HTR-8/SVneo (cell line): ENCODE results near the gene NRIP1.
"Not testable (repeated sequence)": the region's sequence is repeated elsewhere in the genome, so short reads cannot be mapped to it uniquely, and the experiment has no call there.

Experiments
- DNase-seq: peaks from one replicate; pipeline ENCODE4 v3.0.0; 2011; ENCODE audit warnings: low spot score, mixed read lengths; ENCODE audit not compliant: insufficient read length
- FAIRE-seq: peaks from 2 replicates; lab custom pipeline; 2011; peaks lifted over from hg19 to GRCh38; lab: Jason Lieb, UNC

NRIP1 gene

GRCh38 chr21:15039607-15040299 is 25.0 kb downstream of the NRIP1 start:
- DNase-seq = no peak
- no peak for FAIRE-seq

- FAIRE-seq (no peak), DNase-seq (no peak)
Observed at GRCh38 chr21:15037900-15038293, 26.9 kb downstream of the NRIP1 start.

DNA sequence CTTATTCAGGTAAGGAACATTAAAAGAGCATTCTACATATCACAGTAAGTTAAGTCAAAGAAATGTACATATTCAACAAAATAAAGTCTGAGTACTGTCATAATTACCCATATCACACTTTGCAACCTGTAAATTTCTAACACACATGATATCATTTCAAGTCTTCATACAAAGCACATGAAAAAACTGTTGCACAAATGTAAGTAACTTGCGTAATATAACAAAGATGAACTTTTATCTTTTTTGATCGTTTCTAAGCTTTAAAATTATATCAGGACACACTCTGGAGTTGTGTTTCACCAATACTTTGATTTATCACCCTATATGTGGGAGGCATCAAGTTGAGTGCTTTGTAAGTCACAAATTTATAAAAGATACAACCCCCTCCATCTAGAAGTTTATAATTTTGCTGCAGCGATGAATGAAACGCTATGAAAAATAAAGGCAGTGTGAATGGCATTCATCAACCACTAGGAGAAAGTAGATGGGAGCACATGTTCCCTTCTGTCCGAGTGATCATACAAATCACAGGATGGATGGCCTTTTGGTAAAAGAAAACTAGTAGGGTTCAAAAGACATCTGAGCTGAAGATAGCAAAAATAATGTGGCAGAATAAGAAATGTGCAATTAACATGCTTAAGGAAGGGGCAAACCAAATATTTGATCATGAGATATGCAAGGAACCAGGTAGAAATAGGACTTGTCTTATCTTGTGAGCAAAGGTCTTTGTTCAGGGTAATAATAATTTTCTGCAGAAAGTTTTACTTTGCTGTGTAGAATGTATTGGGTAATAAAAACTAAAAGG is 27.5 kb downstream of the NRIP1 start:
- FAIRE-seq (no peak), DNase-seq (no peak)

GRCh38 chr21:15036189-15036588 is 28.6 kb downstream of the NRIP1 start:
- DNase-seq (no peak), FAIRE-seq (no peak)

GRCh38 chr21:15034126-15034853 is 30.5 kb downstream of the NRIP1 start:
- DNase-seq = no peak
- no peak for FAIRE-seq

GRCh38 chr21:15031790-15032357 is 32.9 kb downstream of the NRIP1 start:
- DNase-seq (no peak), FAIRE-seq (no peak)

DNA sequence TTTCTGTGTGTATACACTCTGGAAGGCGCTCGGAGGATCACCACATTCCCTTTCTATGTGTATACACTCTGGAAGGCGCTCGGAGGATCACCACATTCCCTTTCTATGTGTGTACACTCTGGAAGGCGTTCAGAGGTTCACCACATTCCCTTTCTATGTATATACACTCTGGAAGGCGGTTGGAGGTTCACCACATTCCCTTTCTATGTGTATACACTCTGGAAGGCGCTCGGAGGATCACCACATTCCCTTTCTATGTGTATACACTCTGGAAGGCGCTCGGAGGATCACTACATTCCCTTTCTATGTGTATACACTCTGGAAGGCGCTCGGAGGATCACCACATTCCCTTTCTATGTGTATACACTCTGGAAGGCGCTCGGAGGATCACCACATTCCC is 33.4 kb downstream of the NRIP1 start:
- FAIRE-seq, DNase-seq: not testable (repeated sequence)

- FAIRE-seq = peak; percentile 16
Observed at GRCh38 chr21:15030861-15031260, 33.9 kb downstream of the NRIP1 start.

DNA sequence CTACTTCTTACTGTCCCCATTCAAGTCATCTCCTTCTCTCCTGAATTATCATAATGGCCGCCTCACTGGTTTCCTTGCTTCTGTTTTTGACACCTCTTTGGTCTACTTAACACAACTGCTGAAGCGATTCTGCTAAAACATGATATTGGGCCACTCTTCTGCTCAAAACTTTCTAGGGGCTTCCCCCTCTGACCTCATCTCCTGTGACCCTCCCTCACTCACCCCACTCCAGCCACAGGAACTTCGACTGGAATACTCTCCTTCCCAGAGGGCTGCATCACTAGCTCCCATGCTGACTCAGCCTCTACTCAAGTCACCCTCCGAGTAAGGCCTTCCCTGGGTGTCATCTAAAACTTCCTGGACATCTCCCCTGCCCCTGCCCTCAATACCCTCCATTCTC is 35.7 kb downstream of the NRIP1 start:
- DNase-seq (no peak), FAIRE-seq (no peak)

More at GRCh38 chr21:15030861-15031260, 33.9 kb downstream of the NRIP1 start:
- DNase-seq = not testable (repeated sequence)

DNA sequence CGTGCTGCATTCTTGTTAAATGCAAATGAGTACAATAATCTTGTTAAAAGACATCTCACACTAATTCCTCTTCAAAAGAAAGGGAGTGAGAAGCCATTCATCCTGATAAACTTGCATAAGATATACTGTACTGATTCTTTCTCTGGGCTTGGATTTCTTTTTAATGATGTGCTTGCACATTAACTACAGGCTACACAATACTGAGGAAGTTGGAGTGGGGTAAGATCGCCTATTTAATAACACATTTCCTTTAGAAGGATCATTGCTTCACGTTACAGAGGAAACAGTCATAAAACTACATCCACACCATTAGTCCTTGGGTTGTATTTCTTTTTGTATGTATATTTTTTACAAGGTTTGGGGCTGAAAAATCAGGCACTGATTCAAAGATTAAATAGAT is 36.6 kb downstream of the NRIP1 start:
- FAIRE-seq = no peak
- DNase-seq = no peak

- FAIRE-seq (no peak), DNase-seq (no peak)
Observed at GRCh38 chr21:15027056-15027455, 37.7 kb downstream of the NRIP1 start.

- DNase-seq = no peak
- FAIRE-seq = no peak
Observed at GRCh38 chr21:15026370-15026769, 38.4 kb downstream of the NRIP1 start.

- no peak for DNase-seq
- no peak for FAIRE-seq
Observed at GRCh38 chr21:15023776-15024175, 41.0 kb downstream of the NRIP1 start.

DNA sequence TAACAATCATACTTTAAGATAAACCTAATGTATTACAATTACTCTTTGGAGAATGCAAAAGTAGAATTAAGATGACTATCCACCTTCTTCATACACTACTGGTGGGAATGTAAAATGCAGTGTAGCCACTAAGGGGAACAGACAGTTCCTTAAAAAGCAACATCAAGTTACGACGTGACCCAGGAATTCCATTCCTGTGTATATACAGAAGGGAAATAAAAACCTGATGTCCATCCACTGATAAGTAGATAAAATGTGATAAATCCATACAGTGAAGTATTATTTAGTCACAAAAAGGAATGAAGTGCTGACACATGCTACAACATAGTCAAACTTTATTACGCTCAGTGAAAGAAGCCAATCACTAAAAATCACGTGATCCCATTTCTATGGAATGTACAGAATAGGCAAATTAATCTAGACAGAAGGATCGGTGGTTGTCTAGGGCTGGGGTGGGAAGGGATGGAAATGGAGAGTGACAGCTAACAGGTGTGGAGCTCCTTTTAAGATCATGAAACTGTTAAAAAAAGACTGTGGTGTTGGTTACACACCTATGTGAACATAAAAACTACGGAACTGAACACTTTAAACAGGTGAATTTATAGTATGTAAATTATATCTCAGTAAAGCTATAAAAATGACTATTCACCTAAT is 42.1 kb downstream of the NRIP1 start:
- FAIRE-seq (no peak), DNase-seq (no peak)

GRCh38 chr21:15020797-15021196 is 44.0 kb downstream of the NRIP1 start:
- DNase-seq (no peak), FAIRE-seq (no peak)

- peak; percentile 16 for FAIRE-seq
- DNase-seq = no peak
Observed at GRCh38 chr21:15018382-15018781, 46.4 kb downstream of the NRIP1 start.

DNA sequence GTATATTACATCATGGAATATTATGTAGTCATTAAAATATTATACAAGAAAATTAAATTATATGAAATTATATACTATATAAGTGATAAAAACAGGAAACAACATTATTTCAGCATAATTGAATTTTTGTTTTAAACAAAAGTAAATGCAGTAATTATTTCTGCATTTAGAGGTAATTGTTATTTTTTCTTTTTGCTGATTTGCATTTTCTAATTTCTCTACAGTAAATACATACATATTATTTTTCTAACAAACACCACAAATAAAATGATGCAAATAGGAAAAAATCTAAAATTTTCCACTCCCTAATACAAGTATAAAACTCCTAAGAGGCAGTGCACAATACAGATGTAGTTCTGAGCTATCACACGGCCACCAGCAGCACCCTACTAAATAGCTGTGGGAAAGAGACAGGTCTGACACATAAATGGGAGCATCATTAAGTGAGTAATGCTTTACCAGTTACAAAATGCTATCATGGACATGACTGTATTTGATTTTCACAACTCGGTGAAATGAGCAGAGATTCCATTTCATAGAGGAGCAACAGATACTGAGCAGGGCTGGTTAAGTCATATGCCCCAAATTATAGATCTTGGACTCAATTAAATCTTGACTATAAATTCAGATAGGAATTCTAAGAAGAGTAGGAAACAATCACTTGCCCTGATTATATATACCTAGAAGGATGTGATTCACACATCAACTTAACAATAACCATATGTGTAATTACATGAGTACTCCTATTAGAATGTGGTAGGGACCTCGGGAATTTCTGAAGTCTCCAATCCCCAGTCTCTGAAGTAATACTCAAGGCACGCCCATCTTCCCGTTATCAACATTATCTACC is 49.0 kb downstream of the NRIP1 start:
- DNase-seq (peak; percentile 63), FAIRE-seq (peak; percentile 38)

DNA sequence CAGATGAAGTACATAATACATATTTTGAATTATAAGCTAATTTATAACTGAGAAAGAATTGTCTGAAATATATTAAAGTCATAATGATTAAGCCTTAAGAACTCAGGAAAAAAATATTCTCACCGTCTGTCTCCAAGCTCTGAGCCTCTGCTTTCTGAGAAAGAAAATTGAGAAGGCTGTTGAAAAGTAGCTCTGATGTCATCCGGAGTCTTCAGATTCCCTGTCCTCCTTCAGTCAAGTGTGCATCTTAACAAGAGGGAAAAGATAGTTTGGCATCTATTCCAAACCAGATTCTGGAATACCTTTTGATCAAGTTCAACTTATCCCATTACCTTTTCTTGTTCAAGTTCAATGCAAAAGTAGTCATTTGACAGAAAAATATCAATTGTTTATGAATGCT is 50.6 kb downstream of the NRIP1 start:
- FAIRE-seq (no peak), DNase-seq (no peak)

DNA sequence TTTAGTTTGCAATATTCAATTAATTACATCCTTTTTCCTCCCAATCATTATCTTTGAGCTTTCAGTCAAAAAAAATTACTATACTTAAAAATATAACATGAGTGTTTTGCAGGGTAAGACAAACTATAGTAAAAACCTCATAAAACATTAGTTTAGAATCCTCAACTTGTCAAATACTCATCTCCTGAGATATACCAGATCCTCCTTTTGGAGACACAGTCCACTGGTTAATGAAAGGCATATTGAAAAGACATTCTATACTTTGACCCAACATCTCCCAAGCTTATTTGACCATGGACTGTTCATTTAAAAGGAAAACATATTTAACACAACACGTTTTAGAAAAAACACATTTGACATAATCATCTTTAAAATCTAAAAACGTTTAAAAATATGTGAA is 52.8 kb downstream of the NRIP1 start:
- no peak for FAIRE-seq
- no peak for DNase-seq
